Astrocyte of the spinal cord (primary cell): ENCODE data around the gene MXD3.
"Not testable (repeated sequence)": the region's sequence is repeated elsewhere in the genome, so short reads cannot be mapped to it uniquely, and the experiment has no call there.

Source experiments
- DNase-seq: peaks from one replicate; pipeline ENCODE4 v3.0.0; 2011; ENCODE audit warnings: low read depth, low spot score
- H3K4me3 ChIP-seq: 2 replicates; pipeline ENCODE4 v1.5.1; 2011; ENCODE audit warnings: low read depth, mild to moderate bottlenecking, low read length, moderate library complexity
- in situ Hi-C: cut with HindIII; loops from 2 replicates; pipeline ENCODE4 v1.10.0; 2017; ENCODE audit warnings: low sequenced_read_pairs
- TF ChIP-seq, protein P1 (sequence below): IDR thresholded peaks from 2 replicates; pipeline ENCODE4 v1.5.1; 2012; ENCODE audit warnings: low read depth, mild to moderate bottlenecking, low read length, inconsistent platforms

Gene MXD3

DNA sequence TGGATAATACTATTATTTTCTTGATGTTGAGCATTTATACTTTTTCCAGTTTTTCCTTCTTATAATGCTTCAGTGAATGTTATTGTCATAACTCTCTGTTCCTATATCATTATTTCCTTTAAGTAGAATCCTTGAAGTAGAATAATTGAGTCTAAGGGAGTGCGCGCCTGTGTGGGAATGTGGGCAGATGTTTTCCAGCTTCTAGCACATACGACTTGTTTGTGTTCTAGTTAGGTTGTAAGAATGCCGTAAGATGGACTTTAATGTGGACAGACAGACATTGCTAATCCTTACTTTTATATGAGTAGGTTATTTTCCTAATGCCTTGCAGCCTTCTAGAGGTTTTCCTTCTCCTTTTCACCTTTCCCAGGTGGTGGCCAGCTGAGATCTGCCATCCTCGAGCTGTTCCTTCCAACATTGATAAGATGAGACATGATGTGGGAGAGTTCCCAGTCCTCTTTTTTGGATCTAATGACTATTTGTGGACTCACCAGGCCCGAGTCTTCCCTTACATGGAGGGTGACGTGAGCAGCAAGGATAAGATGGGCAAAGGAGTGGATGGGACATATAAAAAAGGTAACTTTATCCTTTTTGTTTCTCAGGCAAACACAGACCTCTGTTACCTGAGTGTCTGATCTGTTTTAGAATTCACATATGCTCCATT is 42.3 kb downstream of the MXD3 start:
- no peak overlapping the region for H3K4me3 ChIP-seq
- in situ Hi-C loops: no loop called here
- DNase-seq: no peak
- TF ChIP-seq, protein P1, sequence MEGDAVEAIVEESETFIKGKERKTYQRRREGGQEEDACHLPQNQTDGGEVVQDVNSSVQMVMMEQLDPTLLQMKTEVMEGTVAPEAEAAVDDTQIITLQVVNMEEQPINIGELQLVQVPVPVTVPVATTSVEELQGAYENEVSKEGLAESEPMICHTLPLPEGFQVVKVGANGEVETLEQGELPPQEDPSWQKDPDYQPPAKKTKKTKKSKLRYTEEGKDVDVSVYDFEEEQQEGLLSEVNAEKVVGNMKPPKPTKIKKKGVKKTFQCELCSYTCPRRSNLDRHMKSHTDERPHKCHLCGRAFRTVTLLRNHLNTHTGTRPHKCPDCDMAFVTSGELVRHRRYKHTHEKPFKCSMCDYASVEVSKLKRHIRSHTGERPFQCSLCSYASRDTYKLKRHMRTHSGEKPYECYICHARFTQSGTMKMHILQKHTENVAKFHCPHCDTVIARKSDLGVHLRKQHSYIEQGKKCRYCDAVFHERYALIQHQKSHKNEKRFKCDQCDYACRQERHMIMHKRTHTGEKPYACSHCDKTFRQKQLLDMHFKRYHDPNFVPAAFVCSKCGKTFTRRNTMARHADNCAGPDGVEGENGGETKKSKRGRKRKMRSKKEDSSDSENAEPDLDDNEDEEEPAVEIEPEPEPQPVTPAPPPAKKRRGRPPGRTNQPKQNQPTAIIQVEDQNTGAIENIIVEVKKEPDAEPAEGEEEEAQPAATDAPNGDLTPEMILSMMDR: no peak

DNA sequence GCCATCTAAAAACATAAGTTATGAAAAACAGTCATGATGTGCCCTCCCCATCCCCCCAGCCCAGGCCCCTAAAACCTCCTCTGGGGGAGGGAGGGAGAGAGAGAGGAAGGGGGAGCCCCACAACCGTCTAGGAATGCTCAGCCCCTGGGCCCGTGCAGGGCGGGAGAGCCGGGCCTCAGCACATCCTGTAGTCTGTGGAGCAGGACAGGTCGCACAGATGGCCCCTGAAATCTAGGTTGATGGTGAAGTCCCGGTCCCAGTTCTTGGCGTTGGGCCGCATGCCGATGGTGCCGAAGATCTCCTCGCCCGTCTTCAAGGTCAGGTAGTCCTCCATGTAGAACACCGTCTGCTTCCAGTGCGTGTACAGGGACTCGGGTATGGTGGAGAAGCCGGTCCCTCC is 46.3 kb downstream of the MXD3 start:
- no peak for DNase-seq
- TF ChIP-seq, protein P1: no peak
- in situ Hi-C loops: no loop called here
- no peak overlapping the region for H3K4me3 ChIP-seq

DNA sequence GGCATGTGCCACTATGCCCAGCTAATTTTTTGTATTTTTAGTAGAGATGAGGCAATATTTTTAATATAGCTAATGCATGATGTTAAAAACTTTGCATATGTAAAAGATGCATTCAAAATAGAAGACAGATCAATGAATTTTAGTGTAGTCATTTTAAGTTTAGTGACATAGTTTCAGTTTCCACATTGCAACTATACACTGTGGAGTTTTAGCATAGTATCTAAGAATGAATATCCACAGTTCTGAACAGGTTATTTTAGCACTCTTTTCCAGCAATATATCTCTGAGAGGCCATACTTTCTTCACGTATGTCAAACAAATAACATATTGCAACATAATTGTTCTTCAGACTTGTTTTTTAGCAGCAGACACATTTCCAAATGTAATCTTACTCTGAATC is 47.5 kb downstream of the MXD3 start:
- in situ Hi-C loops: no loop called here
- DNase-seq: no peak
- H3K4me3 ChIP-seq: no peak overlapping the region
- TF ChIP-seq, protein P1: no peak

DNA sequence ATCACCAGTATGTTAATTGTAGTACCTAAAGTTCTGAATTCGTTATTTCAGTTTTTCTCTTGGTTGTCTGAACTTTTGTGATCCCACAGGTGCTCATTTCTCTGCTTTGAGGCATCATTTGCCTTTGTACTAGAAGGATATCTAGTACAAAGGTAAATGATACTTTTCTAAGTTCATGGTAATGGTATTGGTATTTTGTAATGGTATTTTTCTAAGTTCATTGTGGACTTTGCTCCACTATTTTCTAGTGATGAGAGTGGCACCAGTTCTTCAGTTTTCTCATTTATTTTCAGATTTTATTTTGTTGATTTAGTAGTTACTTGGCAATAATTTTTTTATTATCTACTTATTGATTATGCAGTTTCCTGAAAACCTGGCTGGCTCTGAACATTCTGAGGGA is 50.2 kb downstream of the MXD3 start:
- no peak overlapping the region for H3K4me3 ChIP-seq
- in situ Hi-C loops: no loop called here
- no peak for DNase-seq
- TF ChIP-seq, protein P1: no peak

DNA sequence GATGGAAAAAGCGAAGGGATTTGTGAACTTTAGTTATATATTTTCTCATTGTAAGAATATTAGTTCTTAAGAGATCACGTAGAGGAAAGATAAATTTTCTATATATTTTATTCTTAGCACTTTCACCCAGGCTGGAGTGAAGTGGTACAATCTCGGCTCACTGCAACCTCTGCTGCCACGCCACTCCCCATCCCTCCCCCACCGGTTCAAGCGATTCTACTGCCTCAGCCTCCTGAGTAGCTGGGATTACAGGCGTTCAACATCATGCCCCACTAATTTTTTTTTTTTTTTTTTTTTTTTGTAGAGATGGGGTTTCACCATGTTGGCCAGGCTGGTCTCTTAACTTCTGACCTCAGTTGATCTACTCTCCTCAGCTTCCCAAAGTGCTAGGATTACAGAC is 50.7 kb downstream of the MXD3 start:
- DNase-seq: no peak
- TF ChIP-seq, protein P1: no peak
- in situ Hi-C loops: no loop called here
- H3K4me3 ChIP-seq: no peak overlapping the region

DNA sequence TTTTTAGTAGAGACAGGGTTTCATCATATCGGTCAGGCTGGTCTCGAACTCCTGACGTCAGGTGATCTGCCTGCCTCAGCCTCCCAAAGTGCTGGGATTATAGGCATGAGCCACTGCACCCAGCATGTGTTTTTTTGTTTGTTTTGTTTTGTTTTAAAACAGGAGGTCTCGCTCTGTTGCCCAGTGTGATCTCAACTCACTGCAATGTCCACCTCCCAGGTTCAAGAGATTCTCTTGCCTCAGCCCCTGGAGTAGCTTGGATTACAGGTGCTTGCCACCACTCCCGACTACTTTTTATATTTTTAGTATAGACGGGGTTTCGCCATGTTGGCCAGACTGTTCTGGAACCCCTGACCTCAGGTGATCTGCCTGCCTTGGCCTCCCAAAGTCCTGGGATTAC is 53.0 kb downstream of the MXD3 start:
- in situ Hi-C loops, H3K4me3 ChIP-seq, DNase-seq: not testable (repeated sequence)
